ENCODE data around the gene SPAG17.

SPAG17 gene

GRCh38 chr1:118159569-118159968 lies 25.5 kb downstream of the SPAG17 start:
- DNase-seq, result no peak

- DNase-seq, result no peak
These were observed 26.1 kb downstream of the SPAG17 start for GRCh38 chr1:118158924-118159323.

GRCh38 chr1:118157506-118157905 lies 27.5 kb downstream of the SPAG17 start:
- DNase-seq, result no peak

GRCh38 chr1:118155106-118155505 lies 29.9 kb downstream of the SPAG17 start:
- DNase-seq, result no peak

- DNase-seq, result no peak
These were observed 30.8 kb downstream of the SPAG17 start for GRCh38 chr1:118154220-118154619.

GRCh38 chr1:118151312-118151937 lies 33.6 kb downstream of the SPAG17 start:
- no peak for DNase-seq

GRCh38 chr1:118149799-118150198 lies 35.2 kb downstream of the SPAG17 start:
- no peak for DNase-seq

- no peak for DNase-seq
These were observed 37.0 kb downstream of the SPAG17 start for GRCh38 chr1:118148034-118148433.

- DNase-seq, result no peak
These were observed 37.5 kb downstream of the SPAG17 start for GRCh38 chr1:118147522-118147921.

- no peak for DNase-seq
These were observed 39.3 kb downstream of the SPAG17 start for GRCh38 chr1:118145721-118146120.

- DNase-seq, result no peak
These were observed 40.3 kb downstream of the SPAG17 start for GRCh38 chr1:118144684-118145083.

- no peak for DNase-seq
These were observed 41.2 kb downstream of the SPAG17 start for GRCh38 chr1:118143831-118144230.

- no peak for DNase-seq
These were observed 41.9 kb downstream of the SPAG17 start for GRCh38 chr1:118143121-118143520.

GRCh38 chr1:118142546-118142945 lies 42.5 kb downstream of the SPAG17 start:
- DNase-seq, result no peak

- DNase-seq, result no peak
These were observed 47.1 kb downstream of the SPAG17 start for GRCh38 chr1:118137900-118138299.

- no peak for DNase-seq
These were observed 48.7 kb downstream of the SPAG17 start for GRCh38 chr1:118136187-118136941.

GRCh38 chr1:118132000-118132399 lies 53.0 kb downstream of the SPAG17 start:
- DNase-seq, result no peak

- no peak for DNase-seq
These were observed 56.3 kb downstream of the SPAG17 start for GRCh38 chr1:118128761-118129160.

GRCh38 chr1:118124064-118124463 lies 61.0 kb downstream of the SPAG17 start:
- no peak for DNase-seq

- DNase-seq, result no peak
These were observed 61.8 kb downstream of the SPAG17 start for GRCh38 chr1:118123116-118123839.

GRCh38 chr1:118122234-118123004 lies 62.6 kb downstream of the SPAG17 start:
- DNase-seq, result no peak

GRCh38 chr1:118118873-118119463 lies 66.1 kb downstream of the SPAG17 start:
- no peak for DNase-seq

- DNase-seq, result no peak
These were observed 66.6 kb downstream of the SPAG17 start for GRCh38 chr1:118118469-118118868.

Measured in stimulated activated naive CD4-positive, alpha-beta T cell treated with Interleukin-2 at 50 U/mL for 16 hours (primary cell).